Putamen (tissue), 1 donor: ENCODE results near the gene PARM1.

Experiments used
- DNase-seq: peaks from one replicate; pipeline ENCODE4 v3.0.0-alpha.2; 2016; ENCODE audit warnings: low spot score

The PARM1 gene

DNA sequence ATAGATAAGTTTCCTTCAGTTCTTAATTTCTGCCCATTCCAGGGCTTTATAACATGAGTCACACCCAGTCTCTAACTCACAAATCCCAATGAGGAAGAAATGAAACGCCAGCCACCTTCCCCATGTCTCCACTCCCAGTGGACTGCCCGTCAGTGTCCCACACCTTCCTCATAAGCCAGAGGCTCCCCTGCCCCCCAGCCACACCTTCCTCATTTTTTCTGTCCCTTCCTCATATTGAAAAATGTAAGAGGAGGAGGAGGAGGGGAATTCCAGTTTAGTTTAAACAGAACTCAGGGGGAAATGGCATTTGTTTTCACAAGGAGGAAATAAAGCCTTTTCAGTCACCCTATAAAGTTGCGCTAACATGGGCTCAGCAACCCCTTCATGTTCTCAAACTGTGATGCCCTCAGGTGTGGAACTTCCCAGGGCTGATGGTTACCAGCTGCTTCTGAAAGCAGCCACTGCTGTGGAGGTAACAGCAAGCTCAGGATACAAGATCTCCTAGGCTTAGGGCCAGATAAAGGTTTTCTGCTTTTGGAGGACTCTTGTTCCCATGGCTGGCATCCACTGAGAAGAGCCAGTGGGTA, 97.8 kb downstream of the PARM1 start:
- DNase-seq, result no peak

DNA sequence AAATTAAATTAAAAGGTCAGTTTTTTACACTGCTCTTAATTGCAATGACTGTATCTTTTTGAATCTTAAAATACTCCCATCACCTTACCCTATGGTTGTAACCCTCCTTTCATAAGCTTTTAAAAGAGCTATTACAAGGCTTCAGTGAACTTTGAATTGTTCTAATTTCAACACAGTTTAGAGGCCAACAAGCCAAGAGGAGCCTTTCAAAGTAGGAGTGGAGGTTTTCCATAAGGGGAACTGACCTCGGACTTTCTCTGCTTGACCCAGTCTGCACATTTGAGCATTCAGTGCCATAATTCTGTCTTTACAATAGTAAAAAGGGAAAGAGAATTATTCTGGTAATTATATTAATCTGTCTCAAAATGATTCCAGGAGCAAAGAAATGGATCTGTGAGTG, 98.9 kb downstream of the PARM1 start:
- no peak for DNase-seq

DNA sequence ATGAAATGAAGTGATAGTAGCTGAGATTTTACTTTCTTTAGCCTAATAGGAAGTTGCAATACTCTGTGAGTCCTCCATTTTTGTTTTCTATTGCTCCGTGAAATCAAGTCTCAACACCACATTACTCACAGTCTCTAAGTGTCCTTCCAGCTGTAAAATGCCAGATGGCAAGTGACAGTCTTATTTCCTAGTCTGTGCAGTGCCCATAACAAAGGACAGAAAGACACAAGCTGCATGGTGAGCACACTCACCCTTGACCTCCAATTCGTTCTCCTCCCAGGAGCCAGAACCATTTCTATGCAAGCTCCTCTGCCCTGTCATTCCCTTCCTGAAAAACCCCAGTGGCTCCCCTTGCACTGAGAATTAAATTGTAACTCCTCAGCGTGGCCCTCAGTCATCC, 101.6 kb downstream of the PARM1 start:
- no peak for DNase-seq

DNA sequence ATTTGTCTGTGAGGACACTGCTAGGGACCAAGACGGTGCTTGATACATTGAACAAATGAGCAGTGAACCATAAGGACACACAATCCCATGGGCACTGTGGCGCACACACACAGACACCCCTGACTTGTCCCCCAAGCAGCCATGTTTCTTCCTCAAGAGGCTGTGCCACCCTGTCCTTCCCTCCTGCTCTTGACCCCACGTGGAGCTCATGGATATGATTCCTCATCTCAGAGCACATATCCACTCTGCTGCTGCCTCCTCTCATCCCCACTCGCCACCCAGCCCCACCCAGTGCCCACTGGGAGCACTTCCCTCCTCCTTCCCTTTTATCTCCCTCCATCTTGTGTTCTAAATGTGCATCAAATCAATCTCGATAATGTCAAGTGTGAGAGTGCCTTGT, 102.4 kb downstream of the PARM1 start:
- no peak for DNase-seq

DNA sequence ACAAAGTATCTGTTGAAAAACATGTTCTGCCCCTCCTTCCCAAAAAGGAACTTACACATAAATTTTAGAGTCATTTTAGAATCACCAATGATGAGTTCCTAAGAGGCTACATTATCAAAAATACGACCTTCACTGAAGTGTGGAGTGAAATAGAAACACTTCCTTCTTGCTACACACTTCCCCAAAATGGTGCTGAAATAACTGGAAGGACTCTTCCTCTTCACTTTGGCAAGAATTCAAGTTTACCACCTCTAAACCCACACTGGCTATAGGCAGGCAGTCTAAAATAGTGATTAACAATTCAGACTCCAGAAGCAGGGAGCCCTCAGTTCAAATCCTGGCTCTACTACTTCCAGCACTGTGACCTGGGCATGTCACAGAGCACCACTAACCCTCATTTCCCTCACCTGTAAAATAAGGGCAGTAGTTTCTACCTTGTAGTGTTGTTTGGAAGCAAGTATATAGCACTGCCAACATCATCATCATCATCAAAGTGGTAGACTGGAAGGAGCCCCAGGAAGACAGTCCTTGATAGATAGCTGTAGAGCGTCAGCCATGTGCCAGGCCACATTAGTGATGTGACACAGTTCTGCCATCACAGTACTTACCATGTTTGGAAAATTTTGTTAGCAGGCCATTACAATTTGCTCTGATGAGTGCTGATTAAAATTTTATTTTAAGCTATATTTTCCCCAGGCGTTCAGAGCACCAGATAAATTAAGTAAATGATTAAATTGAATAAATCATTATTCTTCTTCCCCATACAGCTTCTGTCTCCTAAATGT, 103.3 kb downstream of the PARM1 start:
- DNase-seq, result no peak

DNA sequence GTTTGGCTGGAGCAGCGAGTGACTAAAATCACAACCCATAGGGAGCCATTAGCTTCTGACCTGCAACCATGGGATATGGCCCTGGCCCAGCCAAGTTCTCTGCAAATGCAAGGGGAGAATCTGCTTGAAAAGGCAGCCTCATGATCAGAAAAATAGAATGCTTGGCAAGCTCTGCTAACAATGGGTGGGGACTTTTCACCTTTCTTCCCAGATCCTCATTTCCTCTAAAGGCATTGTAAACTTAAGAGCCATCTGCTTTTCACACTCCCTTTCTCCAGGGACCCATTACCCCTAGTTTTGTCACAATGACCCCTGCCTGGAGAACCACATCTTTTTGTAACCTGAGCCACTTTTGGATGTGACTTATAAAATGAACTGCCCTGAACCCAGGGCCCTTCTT, 104.3 kb downstream of the PARM1 start:
- DNase-seq, result no peak

DNA sequence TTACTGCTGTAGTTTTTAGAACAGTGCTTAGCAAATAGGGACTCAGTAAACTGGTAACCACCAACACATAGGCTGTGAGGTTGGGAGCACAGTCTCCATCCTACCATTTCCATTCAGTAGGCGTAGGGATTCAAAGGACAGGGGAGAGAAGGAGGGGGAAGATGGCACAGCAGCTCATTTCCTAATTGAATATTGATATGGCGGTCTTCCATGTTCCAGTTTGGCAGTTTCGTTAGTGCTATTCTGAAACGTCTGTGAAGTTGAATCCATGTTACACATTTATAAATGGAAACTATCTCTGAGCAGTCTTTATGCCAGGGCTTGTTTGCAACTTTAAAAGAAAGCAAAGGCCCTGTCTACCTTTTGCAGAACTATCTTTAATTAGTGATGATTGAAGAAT, 105.5 kb downstream of the PARM1 start:
- no peak for DNase-seq

DNA sequence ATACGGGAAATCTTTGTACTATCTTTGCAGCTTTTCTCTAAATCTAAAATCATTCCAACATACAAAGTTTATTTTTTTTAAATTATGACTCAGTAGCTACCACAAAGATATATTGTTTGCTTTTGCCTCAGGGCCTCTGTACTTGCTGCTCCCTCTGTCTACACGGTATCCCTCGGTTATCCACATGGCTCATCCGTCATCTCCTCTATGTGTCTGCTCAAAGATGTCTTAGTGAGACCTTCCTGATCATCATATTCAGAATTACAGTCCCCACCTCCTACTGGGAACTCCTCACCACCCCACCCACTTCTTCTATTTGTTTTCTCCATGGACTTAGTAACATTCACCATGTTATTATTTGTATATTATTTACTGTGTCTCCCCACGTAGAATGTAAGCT, 107.8 kb downstream of the PARM1 start:
- no peak for DNase-seq

DNA sequence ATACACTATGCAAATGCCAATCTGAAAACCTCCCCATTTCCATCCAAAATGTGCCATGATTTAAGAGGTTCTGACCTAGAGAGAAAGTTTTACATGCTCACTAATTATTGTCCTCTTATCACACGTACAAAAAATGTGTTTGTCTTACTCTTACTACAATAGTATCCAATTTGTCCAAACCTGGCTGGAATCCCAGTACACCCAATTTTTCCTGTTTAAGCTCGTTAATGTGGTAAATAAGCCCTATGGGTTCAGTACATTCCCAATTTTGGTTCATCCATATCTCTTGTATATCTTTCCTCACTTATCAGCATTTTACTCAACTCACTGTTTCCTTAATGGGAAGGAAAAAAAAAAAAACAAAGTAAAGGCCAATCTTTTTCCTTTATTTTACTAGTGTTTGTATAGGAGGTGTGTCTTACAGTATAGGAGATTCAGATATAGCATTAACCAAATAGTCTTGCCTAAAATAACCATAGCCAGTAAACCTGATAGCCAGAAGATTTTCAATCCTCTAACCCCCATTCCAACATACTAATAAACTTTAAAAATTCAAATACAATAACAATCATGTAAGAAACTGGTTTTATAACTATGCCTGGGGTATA, 109.8 kb downstream of the PARM1 start:
- no peak for DNase-seq

DNA sequence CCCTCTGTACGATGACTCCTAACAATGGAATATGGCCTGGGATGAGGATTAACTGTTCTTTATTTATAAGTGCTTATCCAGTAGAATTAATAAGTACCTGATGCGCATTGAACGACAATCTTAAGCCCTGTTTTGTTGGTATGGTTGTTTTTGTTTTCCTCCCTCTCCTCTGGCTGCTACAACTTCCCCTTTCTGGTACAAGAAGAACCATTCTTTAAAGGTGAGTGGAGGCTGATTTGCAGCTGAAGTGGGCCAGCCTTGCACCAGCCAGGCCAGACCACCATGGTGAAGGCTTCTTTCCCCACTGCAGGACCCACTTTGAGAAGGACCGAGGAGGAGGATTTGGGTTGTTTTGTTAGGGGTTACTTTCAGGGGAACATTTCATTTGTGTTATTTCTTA, 113.3 kb downstream of the PARM1 start:
- no peak for DNase-seq

DNA sequence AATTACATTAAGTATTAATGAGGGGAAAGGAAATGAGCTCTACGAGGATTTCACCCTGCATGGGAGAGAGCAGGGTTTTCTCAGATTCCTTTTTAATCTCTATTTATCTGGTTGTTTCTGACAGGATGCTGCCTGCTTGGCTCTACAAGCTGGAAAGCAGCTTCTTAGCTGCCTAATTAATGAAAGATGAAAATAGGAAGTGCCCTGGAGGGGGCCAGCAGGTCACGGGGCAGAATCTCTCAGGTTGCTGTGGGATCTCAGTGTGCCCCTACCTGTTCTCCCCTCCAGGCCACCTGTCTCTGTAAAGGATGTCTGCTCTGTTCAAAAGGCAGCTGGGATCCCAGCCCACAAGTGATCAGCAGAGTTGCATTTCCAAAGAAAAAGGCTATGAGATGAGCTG, 113.7 kb downstream of the PARM1 start:
- DNase-seq, result no peak

DNA sequence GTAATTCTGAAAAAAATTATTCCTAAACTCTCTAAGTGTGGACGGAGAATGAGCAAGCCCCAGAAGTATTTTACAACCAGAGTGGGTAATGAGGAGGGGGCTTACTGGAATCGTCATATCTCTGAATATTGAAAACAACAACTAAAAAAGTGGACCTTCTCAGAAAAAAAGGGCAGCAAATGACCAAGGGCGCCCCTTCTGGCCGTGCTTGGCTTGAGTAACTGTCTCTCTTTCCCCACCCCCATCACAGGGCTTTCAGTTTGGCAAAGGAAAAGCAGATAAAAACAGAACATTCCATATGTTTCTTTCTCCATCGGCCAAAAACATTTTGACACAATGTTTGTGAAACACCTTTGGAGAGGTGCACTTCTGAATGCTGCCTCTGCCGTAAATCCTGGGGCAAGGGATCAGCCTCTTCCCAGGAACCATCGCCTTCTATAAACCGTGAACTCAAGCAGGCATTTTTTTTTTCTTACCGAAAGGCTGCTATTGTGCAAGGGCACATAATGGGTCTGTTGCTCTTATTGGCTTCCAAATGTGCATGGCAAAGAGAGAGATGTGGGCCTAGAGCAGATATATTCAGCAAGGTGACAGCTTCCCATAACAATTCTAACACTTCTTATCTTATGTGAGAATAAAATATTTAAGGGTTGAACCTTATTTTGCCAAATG, 115.4 kb downstream of the PARM1 start:
- no peak for DNase-seq

DNA sequence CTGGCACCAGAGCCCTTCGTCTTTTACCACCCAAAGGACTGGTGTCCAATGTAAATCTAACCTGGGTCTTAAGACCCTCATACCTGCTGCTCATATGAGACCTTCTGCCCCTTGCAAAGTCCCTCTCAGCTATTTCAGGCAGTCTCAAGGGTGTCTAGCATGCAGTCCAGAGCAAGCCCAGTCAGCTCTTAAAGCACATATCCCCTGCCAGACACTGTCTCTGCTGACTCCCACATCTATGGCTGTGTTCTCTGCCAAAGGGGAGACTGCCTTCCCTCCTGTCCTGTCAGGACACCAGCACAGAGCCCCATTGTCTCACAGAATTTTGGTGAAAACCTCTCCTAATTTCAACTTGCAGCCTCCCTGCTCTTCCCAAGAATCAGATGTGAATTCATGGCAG, 118.5 kb downstream of the PARM1 start:
- no peak for DNase-seq

DNA sequence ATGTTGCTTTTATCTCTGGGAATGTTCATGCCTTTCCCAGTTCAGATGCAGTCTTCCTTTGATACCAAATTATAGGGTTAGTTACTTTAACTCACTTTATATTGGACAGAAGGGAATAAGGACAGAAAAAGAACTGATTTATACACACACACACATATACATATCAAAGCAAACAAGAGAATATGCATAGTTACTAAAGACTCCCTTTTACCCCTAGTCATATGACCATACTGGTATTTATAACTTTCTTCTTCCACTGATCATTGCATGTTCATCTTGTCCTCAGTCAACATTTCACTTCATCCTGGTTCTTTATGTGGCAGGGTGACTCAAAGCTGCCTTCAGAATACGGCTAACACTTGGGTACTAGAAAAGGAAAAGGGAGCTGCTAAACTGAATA, 120.4 kb downstream of the PARM1 start:
- no peak for DNase-seq

DNA sequence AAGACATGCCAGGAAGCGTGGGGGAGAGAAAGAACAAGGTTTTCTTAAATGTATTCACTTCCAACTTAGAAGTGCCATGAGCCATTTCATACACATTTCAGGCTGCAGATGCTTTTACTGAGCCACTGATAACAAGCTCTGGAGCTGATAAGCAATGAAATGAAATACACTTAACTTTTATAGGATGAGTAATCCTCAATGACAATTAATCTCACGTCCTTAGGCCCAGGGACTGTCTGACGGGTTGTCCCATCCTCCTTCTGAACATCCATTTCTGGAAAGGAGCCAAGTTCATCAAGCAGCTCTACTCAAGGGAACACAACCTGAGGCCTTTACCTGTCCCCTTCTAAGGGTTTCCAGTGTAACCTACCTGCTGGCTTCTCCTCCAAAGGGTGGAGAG, 121.2 kb downstream of the PARM1 start:
- no peak for DNase-seq

DNA sequence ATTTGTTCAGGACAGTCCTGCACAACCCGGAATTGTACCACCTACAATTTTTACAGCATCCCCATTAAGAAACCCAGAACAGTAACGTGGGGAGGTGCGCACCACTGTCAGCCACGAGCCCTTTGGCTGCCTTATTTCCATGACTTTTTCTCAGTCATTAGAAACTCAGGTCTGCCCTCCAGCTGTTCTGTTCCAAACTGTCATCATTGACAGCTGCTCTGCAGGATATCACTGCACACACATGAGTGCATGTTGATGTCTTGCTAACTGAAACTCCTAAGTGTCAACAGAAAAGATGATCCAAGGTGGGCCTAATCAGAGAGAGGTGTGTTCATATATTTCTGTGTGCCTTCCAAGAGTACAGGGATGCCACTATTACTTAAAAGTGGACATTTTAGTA, 123.4 kb downstream of the PARM1 start:
- DNase-seq, result no peak

DNA sequence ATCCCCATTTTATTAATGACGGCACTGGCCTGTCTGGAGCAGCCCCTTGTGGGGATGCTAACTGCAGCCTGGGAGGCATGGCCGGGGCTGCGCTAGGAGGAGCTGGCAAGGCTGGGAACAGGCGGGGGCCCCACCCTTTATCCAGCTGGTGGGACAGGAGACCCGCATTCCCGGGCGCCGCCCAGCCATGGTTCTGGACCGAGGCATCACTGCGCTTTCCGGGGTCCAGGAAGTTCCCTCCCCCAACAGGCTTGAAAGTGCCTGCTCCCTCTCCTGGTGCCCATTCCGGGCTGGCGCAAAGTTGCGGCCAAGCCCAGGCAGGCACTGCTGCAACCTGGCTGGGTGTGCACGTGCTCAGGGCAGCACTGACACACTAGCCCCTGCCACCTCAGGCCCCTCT, 124.5 kb downstream of the PARM1 start:
- DNase-seq, result no peak

DNA sequence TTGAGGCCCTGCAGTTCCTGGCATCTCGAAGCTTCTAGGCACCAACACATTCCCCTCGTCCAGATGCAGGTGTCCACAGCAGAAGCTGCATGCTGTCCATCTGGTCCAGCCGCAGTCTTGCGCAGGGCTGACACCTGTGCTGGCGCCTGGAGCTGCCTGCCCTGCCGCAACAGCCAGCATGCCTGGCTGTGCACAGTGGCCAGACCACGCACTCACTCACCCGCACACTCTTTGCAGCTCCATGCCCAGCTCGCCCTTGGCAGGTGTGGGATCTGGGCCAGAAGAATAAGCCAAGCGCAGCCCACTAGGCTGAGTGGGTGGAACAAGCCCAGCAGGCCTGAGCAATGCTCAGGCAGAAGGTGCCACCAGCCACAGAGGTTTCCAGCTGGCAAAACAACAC, 125.6 kb downstream of the PARM1 start:
- DNase-seq, result no peak

DNA sequence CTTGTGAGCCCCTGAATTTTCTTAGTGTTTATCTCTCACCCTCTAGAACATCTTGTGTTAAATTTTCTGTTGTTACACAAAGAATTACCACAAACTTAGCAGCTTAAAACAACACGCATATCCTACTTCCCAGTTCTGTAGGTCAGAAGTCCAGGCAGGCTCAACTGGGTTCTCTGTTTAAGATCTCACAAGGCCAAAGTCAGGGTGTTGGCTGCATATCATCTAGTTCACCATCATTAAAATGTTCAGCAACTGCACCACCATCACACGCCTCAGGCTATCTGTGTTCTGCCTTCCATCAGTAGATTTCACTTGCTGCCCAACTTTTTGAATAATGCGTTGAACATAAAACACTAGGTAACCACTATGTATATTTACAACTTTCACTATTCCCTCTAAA, 130.5 kb downstream of the PARM1 start:
- no peak for DNase-seq

DNA sequence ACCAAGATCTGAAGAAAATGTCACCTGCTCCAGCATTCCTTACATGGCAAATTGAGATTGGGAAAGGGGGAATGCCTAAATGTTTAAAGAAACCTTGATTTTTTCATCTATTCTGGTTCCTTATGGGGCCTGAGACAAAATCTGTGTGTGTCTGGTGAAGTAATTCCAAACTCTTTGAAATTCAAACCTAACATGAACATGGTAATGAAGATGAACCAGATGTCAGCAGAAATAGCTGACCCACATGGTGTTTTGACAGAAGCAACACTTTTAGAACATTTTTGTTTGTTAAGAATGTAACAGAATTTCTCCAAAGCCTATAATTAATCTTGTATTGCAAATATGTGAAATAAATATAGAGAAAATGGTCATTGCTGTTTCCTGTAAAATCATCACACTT, 133.0 kb downstream of the PARM1 start:
- DNase-seq, result no peak

DNA sequence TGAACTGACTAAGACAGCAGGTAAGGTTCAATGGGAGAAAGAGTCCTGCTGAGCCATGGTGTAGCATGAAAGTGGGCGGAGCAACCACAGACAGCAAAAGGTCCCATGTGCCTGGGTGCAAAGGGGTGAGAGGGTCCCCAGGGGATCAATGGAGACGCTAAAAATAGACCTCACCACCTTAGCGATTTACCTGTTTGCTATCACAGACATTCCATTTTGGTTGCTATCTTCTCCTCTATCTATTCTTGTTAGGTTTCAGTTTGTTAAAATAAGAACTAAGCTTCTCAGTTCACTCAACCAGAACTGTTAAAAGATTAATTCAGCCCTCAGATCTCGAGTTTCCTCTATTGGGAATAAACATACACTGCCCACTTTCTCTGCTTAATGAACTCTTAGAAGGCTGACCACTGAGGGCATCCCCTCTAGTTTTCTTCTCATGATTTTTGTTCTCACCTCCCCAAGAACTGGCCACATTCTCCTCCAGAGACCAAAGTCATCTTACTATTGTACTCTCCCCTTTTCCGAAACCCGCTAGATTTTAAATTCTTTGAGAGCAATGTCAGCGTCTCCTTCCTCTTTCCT, 136.7 kb downstream of the PARM1 start:
- no peak for DNase-seq

DNA sequence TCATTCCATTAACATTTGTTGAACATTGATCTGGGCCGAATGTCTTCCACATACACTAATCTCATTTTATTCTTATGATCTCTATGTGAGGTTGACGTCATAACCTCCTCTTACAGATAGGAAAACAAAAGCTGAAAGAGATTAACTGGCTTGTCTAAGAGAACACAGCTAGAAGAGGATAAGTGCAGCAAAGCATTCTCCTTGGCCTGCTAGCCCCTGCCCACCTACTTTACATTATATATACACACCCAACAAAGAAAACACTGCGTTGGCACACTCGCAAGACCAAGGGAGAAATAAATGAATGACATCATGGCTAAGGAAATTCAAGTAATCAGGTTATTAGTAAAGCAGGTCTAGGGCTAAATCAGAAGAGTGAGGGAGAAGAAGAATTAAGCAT, 138.4 kb downstream of the PARM1 start:
- no peak for DNase-seq

DNA sequence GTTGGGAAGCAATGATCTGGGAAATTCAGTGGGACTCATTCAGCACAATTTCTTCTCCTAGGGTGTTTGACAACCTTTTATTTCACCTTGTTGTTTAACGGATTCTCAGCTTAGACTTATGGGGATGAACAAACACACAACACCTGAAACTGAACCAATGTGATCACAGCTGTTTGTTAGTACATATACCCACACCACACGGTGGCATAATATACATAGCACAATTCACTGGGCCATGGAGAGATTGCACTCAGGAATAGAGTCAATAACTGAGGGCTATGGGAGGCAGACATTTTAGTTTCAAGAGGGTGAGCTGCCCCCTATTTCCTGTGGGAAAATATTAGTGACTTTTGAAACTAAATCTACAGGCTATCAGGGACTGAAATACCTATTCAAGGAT, 148.0 kb downstream of the PARM1 start:
- no peak for DNase-seq
